Sigmoid colon (tissue), 3 donors: Measurements from ENCODE around the gene MYCN.

ENCODE experiments used
- POLR2A ChIP-seq, 2 donors: fragments of 450-650 bp; IDR thresholded peaks; one replicate each; pipeline ENCODE4 v1.6.1; 2016; ENCODE audit warnings: antibody characterized with exemption in 2 of 2, mild to moderate bottlenecking in 2 of 2, moderate library complexity in 2 of 2
- TF ChIP-seq, protein P1 (sequence below), 4 experiments: fragments of 450-650 bp in 3 of 4; fragments of 200-600 bp in 1 of 4; IDR thresholded peaks; one replicate each; pipeline ENCODE4 v1.5.1; 2016 to 2019; ENCODE audit warnings: antibody characterized with exemption in 4 of 4, mild to moderate bottlenecking in 3 of 4, moderate library complexity in 2 of 4

DNA sequence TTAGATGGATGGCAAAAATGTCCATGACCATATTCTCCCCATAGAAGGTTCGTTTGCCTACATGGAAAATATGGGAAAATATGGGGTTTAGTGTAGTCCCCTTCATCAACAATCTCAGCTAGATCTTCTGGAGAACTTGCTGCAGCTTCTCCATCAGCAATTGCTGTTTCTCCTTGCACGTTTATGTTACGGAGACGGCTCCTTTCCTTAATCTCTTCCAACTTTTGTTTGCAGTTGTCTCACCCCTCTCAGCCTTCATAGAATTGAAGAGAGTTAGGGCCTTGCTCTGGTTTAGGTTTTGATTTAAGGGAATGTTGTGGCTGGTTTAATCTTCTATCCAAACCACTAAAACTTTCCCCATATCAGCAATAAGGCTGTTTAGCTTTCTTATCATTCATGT is 28.9 kb downstream of the MYCN start:
- TF ChIP-seq, protein P1, sequence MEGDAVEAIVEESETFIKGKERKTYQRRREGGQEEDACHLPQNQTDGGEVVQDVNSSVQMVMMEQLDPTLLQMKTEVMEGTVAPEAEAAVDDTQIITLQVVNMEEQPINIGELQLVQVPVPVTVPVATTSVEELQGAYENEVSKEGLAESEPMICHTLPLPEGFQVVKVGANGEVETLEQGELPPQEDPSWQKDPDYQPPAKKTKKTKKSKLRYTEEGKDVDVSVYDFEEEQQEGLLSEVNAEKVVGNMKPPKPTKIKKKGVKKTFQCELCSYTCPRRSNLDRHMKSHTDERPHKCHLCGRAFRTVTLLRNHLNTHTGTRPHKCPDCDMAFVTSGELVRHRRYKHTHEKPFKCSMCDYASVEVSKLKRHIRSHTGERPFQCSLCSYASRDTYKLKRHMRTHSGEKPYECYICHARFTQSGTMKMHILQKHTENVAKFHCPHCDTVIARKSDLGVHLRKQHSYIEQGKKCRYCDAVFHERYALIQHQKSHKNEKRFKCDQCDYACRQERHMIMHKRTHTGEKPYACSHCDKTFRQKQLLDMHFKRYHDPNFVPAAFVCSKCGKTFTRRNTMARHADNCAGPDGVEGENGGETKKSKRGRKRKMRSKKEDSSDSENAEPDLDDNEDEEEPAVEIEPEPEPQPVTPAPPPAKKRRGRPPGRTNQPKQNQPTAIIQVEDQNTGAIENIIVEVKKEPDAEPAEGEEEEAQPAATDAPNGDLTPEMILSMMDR (IDR thresholded peaks at IDR 0.05): no peak
- TF ChIP-seq POLR2A (IDR thresholded peaks at IDR 0.05): no peak
